ENCODE results near the gene GP1BA. TPM values are rescaled to one million over a fixed set of nuclear protein-coding genes. Genes with fewer than 3 reads are reported as not detected.

GP1BA gene
- total RNA-seq, 1 donor from 2014 or later, result 0.55 TPM

DNA sequence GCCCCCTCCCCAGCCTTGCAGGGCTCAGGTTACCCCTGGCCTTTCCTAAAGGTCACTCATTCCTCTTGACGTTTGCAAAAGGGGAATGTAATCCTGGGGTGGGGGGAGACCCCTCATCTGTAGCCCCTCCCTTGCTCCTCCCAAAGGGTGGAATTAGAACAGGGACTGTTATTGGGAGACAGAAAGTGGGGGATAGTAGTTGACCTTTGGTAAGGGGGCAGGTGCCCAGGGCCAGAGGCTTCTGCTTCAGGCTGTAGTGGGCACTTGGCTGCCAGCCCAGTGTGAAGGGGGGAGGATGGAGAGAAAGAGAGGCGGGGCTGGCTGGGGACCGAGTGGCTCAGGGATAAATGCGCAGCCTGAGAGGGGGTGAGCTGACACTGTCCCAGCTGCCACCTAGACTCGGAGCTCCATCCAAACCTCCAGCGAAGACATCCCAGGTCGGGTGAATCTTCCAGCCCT is 18.7 kb downstream of the GP1BA start, which contains the start of gene ENO3:
Gene ENO3, plus strand, starts transcription at position 374 of the 459 bp plus-strand sequence. CDS start 711 bp downstream, outside the sequence.
- ATAC-seq (no peak), DNase-seq (no peak)
- Histone ChIP-seq H3K36me3 (peaks cover 11% of the 10 kb centered on the region), H3K27me3 (no peaks in the 10 kb centered on the region), H3K4me3 (peak within 1 kb of the TSS; percentile 99), H3K27ac (peak within 1 kb of the TSS; percentile 97), H3K9me3 (no peaks in the 10 kb centered on the region), H3K4me1 (peaks cover 27% of the 10 kb centered on the region)
- TF ChIP-seq, protein P1, sequence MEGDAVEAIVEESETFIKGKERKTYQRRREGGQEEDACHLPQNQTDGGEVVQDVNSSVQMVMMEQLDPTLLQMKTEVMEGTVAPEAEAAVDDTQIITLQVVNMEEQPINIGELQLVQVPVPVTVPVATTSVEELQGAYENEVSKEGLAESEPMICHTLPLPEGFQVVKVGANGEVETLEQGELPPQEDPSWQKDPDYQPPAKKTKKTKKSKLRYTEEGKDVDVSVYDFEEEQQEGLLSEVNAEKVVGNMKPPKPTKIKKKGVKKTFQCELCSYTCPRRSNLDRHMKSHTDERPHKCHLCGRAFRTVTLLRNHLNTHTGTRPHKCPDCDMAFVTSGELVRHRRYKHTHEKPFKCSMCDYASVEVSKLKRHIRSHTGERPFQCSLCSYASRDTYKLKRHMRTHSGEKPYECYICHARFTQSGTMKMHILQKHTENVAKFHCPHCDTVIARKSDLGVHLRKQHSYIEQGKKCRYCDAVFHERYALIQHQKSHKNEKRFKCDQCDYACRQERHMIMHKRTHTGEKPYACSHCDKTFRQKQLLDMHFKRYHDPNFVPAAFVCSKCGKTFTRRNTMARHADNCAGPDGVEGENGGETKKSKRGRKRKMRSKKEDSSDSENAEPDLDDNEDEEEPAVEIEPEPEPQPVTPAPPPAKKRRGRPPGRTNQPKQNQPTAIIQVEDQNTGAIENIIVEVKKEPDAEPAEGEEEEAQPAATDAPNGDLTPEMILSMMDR (IDR thresholded peaks at IDR 0.05), result no peak
- intact Hi-C loops (cut with DNase I), result no loop called here

DNA sequence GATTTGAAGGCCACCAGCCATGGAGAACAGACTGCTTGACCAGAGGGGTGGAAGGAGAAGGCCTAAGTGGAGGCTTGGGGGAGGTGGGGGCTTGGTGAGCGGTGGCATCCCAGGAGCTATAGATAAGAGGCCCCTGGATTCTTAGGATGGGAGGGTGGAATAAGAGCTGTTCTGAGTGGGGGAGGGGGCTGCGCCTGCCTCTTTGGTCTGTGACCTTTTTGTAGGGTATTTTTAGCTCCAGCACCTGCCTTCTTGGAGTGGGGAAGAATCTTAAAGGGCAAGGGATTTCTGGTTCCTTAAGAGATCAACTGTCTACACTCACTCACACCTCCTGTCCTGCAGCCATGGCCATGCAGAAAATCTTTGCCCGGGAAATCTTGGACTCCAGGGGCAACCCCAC is 19.4 kb downstream of the GP1BA start:
- intact Hi-C loops (cut with DNase I), result no loop called here
- peaks cover 4% of the 10 kb centered on the region for H3K36me3 ChIP-seq
- H3K4me3 ChIP-seq, result no peak overlapping the region
- DNase-seq (no peak), ATAC-seq (no peak)
- H3K27ac ChIP-seq, result no peak overlapping the region
- H3K4me1 ChIP-seq, result peaks cover 20% of the 10 kb centered on the region
- H3K9me3 ChIP-seq, result no peaks in the 10 kb centered on the region
- no peaks in the 10 kb centered on the region for H3K27me3 ChIP-seq
- TF ChIP-seq, protein P1 (IDR thresholded peaks at IDR 0.05), result no peak

DNA sequence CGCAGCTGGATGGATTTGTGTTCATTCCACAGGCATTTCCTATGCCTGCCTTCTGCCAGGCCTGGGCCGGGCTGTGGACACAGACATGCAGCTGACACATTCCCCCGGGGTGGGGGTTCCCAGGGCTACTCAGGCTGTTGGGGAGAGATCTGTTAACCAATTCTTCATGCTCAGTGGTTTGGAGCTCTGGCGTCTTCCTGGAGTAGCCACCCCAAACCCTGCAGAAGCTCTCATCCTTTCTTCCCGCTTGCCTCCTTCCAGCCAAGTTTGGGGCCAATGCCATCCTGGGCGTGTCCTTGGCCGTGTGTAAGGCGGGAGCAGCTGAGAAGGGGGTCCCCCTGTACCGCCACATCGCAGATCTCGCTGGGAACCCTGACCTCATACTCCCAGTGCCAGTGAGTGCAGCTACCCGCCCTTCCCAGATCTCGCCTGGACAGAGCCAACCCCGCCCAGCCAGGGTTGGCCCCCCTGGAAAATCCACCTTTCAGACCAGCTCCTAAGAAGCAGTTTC is 21.4 kb downstream of the GP1BA start:
- H3K9me3 ChIP-seq, result no peaks in the 10 kb centered on the region
- peak overlapping the region; percentile 36 for H3K27ac ChIP-seq
- DNase-seq (no peak), ATAC-seq (no peak)
- no peaks in the 10 kb centered on the region for H3K27me3 ChIP-seq
- H3K36me3 ChIP-seq, result peaks cover under 1% of the 10 kb centered on the region
- peaks cover 15% of the 10 kb centered on the region for H3K4me1 ChIP-seq
- TF ChIP-seq, protein P1 (IDR thresholded peaks at IDR 0.05), result no peak
- no peak overlapping the region for H3K4me3 ChIP-seq
- intact Hi-C loops (cut with DNase I), result no loop called here

DNA sequence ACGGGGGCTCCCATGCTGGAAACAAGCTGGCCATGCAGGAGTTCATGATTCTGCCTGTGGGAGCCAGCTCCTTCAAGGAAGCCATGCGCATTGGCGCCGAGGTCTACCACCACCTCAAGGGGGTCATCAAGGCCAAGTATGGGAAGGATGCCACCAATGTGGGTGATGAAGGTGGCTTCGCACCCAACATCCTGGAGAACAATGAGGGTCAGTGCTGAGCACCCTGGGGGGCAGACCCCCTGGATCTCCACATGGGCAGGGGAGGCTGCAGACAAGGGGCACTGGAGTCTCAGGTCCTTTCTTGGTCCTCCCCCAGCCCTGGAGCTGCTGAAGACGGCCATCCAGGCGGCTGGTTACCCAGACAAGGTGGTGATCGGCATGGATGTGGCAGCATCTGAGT is 23.0 kb downstream of the GP1BA start:
- peaks cover 15% of the 10 kb centered on the region for H3K4me1 ChIP-seq
- TF ChIP-seq, protein P1 (IDR thresholded peaks at IDR 0.05), result no peak

DNA sequence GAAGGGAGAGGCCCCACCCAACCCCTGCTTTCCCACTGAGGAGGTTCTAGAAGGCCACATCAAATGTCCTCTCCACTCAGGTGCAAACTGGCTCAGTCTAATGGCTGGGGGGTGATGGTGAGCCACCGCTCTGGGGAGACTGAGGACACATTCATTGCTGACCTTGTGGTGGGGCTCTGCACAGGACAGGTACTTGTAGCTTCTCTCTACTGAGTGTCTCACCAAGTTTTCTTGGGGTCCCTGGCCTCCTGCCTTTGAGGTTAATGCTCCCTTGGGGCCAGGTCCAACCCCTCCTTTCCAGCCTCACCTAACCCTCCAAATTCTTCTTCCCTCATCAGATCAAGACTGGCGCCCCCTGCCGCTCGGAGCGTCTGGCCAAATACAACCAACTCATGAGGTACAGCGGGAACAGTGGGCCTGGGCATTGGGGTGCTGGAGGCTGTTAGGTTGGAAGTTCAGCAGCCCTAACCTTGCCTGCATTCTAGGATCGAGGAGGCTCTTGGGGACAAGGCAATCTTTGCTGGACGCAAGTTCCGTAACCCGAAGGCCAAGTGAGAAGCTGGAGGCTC is 24.5 kb downstream of the GP1BA start:
- Histone ChIP-seq H3K4me3 (no peak overlapping the region), H3K4me1 (peaks cover 4% of the 10 kb centered on the region), H3K27me3 (no peaks in the 10 kb centered on the region), H3K27ac (no peak overlapping the region), H3K9me3 (no peaks in the 10 kb centered on the region), H3K36me3 (peaks cover 29% of the 10 kb centered on the region)
- ATAC-seq (peak; percentile 39), DNase-seq (peak; percentile 75)
- TF ChIP-seq, protein P1 (IDR thresholded peaks at IDR 0.05), result peak; percentile 33
- intact Hi-C loops (cut with DNase I), result no loop called here

More for the DNA sequence above, 23.0 kb downstream of the GP1BA start:
- no peak for ATAC-seq
- H3K36me3 ChIP-seq, result peaks cover 17% of the 10 kb centered on the region
- no peaks in the 10 kb centered on the region for H3K27me3 ChIP-seq
- H3K9me3 ChIP-seq, result no peaks in the 10 kb centered on the region
- intact Hi-C loops (cut with DNase I), result no loop called here
- H3K27ac ChIP-seq, result no peak overlapping the region
- H3K4me3 ChIP-seq, result no peak overlapping the region
- DNase-seq, result no peak

All from upper lobe of right lung (tissue), 1 donor.